Stimulated activated CD8-positive, alpha-beta memory T cell treated with anti-CD3 and anti-CD28 coated beads, Interleukin-4, amount 100 ng/mL, for 48 hours (primary cell): Measurements from ENCODE around the gene RALA.

Experiments used
- DNase-seq: peaks from one replicate; pipeline ENCODE4 v3.0.0-alpha.2; 2020

Gene RALA

GRCh38 chr7:39614299-39614698 is 9.1 kb upstream of the RALA start:
- no peak for DNase-seq

- DNase-seq: no peak
Measured at GRCh38 chr7:39615350-39615975, 7.9 kb upstream of the RALA start.

GRCh38 chr7:39616138-39616537 is 7.2 kb upstream of the RALA start:
- DNase-seq: no peak

GRCh38 chr7:39617005-39617404 is 6.4 kb upstream of the RALA start:
- no peak for DNase-seq

GRCh38 chr7:39618868-39619267 is 4.5 kb upstream of the RALA start:
- DNase-seq: no peak

- no peak for DNase-seq
Measured at GRCh38 chr7:39620486-39620885, 2.9 kb upstream of the RALA start.

GRCh38 chr7:39621261-39621660 is 2.1 kb upstream of the RALA start:
- DNase-seq: no peak

- DNase-seq: no peak
Measured at GRCh38 chr7:39621784-39622411, 1.5 kb upstream of the RALA start.

- DNase-seq: no peak
Measured at GRCh38 chr7:39622609-39623008, 763 bp upstream of the RALA start.

- DNase-seq: no peak
Measured at GRCh38 chr7:39623732-39624441, 515 bp downstream of the RALA start.

GRCh38 chr7:39624442-39624807 is 1.1 kb downstream of the RALA start:
- DNase-seq: no peak

GRCh38 chr7:39624935-39625694 is 1.7 kb downstream of the RALA start:
- no peak for DNase-seq

GRCh38 chr7:39631736-39632308 is 8.4 kb downstream of the RALA start:
- no peak for DNase-seq

- no peak for DNase-seq
Measured at GRCh38 chr7:39633563-39634477, 10.4 kb downstream of the RALA start.

GRCh38 chr7:39634478-39634805 is 11.1 kb downstream of the RALA start:
- DNase-seq: no peak

GRCh38 chr7:39637400-39637799 is 14.0 kb downstream of the RALA start:
- no peak for DNase-seq

GRCh38 chr7:39637963-39638485 is 14.7 kb downstream of the RALA start:
- no peak for DNase-seq

GRCh38 chr7:39642896-39643295 is 19.5 kb downstream of the RALA start:
- DNase-seq: no peak

GRCh38 chr7:39644170-39644569 is 20.8 kb downstream of the RALA start:
- no peak for DNase-seq

GRCh38 chr7:39645482-39646407 is 22.4 kb downstream of the RALA start:
- no peak for DNase-seq

GRCh38 chr7:39647816-39648215 is 24.4 kb downstream of the RALA start:
- no peak for DNase-seq
